Right lobe of liver (tissue), 4 donors: ENCODE results near the gene FOXP4.
"Not testable (repeated sequence)": the region's sequence is repeated elsewhere in the genome, so short reads cannot be mapped to it uniquely, and the experiment has no call there.

Source experiments
- POLR2A ChIP-seq: fragments of 450-650 bp; IDR thresholded peaks from one replicate; pipeline ENCODE4 v1.6.1; 2017; ENCODE audit warnings: antibody characterized with exemption, mild to moderate bottlenecking
- TF ChIP-seq, protein P1 (sequence below), 4 donors: fragments of 200-600 bp in 3 of 4; fragments of 450-650 bp in 1 of 4; IDR thresholded peaks; one replicate each; pipeline versions ENCODE4 v1.5.1 to v1.8.0; 2016 to 2022; ENCODE audit warnings: antibody characterized with exemption in 4 of 4, mild to moderate bottlenecking in 2 of 4
- donor health status: DM: no; HTN: no; CAD: no.
- donor health status: DM: no; HTN: no; CAD: no.
- donor health status: DM: no; HTN: yes; CAD: no.

DNA sequence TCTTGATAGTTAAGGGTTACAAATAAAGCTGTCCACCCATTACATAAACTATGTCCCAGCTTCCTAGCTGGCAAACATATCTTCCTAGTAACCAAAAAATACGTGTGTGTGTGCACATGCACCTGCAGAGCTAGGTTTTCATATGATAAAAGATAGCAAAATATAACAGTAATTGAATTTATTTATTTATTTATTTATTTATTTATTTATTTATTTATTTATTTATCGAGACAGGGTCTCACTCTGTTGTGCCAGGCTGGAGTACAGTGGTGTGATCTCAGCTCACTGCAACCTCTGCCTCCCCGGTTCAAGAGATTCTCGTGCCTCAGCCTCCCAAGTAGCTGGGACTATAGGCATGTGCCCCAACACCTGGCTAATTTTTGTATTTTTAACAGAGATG is 73.0 kb downstream of the FOXP4 start:
- TF ChIP-seq, protein P1, sequence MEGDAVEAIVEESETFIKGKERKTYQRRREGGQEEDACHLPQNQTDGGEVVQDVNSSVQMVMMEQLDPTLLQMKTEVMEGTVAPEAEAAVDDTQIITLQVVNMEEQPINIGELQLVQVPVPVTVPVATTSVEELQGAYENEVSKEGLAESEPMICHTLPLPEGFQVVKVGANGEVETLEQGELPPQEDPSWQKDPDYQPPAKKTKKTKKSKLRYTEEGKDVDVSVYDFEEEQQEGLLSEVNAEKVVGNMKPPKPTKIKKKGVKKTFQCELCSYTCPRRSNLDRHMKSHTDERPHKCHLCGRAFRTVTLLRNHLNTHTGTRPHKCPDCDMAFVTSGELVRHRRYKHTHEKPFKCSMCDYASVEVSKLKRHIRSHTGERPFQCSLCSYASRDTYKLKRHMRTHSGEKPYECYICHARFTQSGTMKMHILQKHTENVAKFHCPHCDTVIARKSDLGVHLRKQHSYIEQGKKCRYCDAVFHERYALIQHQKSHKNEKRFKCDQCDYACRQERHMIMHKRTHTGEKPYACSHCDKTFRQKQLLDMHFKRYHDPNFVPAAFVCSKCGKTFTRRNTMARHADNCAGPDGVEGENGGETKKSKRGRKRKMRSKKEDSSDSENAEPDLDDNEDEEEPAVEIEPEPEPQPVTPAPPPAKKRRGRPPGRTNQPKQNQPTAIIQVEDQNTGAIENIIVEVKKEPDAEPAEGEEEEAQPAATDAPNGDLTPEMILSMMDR (IDR thresholded peaks at IDR 0.05) = not testable (repeated sequence)
- not testable (repeated sequence) for TF ChIP-seq POLR2A
